Measurements from ENCODE around the gene GNS.
"Not testable (repeated sequence)": the region's sequence is repeated elsewhere in the genome, so short reads cannot be mapped to it uniquely, and the experiment has no call there.

The GNS gene

DNA sequence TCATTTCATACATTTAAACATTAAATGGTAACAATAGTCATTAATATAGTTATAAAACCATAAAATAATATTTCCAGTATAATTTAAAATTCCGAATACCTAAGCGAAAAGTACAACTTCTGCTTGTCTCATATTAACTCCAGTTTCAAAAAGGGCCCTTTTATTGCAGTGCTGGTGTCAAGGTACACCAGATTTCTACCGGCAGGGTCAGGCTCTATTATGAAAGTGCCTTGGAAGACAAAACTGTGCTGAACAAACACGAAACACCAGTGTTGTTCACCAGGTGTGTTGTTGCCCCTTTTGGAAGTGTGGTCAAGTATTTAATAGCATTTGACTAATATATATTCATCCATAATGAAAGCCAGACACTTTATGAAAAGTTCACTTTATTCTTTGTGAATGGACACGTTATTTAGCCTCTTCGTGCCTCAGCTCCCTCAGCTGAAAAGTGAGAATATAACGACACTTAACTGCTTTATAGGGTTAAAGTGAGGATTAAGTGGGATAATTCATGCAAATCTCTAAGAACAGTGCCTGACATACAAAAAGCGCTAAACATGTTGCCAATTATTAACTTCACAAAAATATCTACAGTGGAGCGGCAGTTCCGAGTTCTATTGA lies 20.3 kb upstream of the GNS start:
- DNase-seq (ENCODE audit: low read depth in 2 of 2) = no peak

DNA sequence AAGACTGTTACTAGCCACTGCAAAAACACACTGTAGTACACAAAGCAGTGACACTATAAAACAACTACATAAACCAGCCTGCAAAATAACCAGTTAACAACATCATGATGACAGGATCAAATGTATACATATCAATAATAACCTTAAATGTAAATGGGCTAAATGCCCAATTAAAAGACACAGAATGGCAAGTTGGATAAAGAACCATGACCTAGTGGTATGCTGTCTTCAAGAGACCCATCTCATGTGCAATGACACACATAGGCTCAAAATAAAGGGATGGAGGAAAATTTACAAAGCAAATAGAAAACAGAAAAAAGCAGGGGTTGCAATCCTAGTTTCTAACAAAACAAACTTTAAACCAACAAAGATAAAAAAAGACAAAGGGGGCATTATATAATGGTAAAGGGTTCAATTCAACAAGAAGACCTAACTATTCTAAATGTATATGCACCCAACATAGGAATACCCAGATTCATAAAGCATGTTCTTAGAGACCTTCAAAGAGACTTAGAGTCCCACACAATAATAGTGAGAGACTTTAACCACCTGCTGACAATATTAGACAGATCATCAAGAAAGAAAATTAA lies 16.0 kb upstream of the GNS start:
- not testable (repeated sequence) for DNase-seq (ENCODE audit: low read depth in 2 of 2)

DNA sequence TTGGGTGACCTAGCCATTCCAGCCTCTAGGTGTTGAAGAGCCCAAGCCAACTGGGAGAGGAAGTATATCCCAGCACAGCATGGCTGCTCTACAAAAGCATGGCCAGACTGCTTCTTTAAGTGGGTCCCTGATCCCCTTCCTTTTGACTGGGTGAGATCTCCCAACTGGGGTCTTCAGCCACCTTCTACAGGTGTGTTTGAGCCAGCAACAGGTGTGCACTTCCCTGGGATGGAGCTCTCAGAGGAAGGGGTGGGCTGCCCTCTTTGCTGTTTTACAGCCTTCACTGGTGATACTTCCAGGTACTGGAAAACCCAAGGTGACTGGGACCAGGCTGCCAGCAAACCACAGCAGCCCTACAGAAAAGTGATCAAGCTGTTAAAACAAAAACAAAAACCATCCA lies 14.2 kb upstream of the GNS start:
- no peak for DNase-seq (ENCODE audit: low read depth in 2 of 2)

DNA sequence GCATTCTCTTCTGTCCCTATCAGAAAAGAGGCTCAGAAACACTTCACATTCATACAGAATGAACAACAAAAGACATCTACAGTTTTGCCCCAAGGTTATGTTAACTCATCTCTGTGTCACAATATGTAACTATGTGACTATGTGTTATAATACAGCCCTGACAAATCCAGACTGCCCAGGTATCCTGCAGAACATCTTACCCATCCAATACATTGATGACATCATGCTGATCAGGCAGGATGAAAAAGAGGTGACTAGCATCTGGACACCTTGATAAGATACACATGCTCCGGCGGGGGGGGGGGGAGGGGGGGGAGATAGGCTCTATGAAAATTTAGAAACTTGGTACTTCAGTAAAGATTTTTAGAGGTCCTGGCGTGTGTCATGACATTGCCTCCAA lies 8.3 kb upstream of the GNS start:
- DNase-seq (ENCODE audit: low read depth in 2 of 2) = no peak

DNA sequence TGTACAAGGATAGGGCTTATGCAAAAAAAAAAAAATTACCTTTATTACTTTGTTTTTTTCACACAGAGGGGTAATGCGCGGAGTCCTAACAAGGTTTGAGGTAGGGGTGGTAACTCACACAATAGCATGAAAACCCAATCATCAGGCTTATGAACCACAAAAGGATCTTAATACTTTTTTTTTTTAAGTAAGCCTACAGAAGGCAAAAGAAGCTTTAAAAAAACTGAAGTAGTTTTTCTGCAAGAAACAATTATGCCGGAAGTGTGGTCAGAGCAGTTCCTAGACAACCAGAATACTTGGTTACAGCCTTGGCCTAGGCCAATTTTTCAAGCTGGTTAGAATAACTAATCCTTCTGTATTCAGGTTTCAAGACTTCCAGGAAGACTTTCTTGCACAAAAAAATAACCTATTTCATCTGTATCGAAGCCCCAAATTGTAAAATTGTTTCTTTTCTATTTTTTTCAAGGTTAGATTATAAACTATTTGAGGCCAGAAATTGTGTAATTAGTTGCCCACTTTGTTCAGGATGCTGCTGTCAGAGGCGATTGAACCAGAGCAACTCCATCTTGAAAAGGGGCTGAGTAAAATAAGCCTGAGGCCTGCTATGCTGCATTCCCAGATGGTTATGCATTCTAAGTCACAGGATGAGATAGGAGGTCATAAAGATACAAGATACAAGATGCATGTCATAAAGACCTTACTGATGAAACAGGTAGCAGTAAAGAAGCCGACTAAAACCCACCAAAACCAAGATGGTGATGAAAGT lies 1.8 kb upstream of the GNS start:
- no peak for DNase-seq (ENCODE audit: low read depth in 2 of 2)

DNA sequence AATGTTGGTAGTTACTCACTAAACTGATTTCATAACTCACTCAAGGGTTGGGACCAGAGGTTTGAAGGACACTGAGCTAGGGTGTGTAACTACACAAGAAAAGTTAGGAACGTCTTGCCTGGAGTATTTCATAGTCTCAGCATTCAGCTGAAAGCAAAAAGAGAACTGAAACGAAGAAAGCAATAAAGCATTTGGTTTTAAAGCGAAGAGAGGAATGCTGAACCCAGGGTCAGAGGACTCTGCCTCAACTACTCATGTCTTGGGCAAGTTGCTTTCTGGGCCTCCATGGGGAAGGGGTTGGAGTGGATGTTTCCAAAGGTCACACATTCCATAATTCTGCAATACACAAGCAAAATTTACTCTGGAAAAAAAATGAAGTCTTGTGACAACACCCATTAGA lies 1.4 kb downstream of the GNS start:
- no peak for DNase-seq (ENCODE audit: low read depth in 2 of 2)

DNA sequence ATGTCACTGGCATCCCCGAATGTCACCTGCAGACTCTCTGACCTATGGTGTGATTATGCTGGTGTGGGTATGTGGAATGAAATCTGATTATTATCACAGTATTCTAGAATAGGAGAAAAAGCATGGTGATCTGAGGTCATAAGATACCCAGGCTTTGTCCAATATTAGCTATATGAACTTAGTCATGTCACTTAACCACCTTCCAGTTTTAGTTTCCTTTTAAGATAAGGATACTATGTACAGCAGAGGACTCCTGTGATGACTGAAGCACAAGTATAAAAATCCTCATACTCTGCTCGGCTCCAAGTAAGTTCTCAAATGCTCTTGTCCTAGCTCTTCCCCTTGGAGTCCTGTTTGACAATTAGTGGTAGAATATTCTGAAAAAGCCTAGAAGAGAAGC lies 2.8 kb downstream of the GNS start:
- no peak for DNase-seq (ENCODE audit: low read depth in 2 of 2)

DNA sequence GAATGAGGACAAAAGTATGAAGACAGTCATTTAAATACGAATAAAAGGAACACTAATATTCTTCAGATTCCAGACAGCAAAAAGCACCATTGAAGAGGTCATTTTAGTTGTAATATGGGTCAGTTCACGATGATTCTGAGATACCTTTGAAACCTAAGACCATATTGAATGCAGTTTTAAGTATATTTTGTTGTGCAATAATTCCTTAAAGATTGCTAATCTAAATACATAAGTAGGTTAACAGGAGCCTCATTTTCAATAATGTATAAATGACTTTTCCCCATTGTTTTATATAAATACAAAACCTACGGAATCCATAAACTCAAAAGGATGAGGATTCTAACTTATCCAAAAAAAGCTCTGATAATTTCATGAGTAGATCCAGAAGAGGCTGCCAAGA lies 5.8 kb downstream of the GNS start:
- no peak for DNase-seq (ENCODE audit: low read depth in 2 of 2)

DNA sequence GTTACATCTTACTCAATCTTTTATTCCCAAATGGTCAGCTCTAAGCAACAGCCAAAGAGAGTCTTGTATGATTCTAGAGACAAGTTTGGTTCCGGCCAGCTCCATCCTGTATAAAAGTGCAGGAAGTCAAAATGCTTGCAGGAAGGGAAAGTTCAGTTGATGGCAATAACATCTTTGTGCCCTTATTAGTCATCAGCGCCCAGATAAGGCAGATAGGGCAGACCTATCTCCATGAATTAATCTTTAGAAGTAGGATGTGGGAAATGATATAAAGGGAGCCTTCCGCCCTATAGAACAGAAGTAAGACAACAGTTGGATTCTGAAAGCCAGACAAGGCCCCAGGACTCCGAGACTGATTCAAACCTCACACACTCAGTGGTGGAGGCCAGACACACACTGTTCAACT lies 6.4 kb downstream of the GNS start:
- no peak for DNase-seq (ENCODE audit: low read depth in 2 of 2)

DNA sequence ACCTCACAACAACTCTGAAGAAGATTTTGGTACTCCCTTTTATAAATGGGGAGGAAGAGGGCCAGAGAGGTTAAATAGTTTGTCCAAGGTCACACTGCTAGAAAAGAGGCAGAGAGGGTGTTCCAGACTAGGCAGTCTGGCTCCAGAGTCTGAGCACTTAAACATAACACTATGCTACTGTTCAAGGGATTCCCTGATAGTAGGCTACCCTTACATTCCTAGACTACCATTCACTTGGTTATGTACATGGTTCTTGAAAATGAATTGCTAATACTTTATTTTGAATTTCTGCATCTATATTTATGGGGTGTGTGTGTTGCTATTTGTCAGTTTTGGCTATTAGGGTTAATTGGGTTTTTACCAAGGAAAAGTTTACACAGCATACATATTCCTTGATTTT lies 7.2 kb downstream of the GNS start:
- DNase-seq (ENCODE audit: low read depth in 2 of 2) = no peak

DNA sequence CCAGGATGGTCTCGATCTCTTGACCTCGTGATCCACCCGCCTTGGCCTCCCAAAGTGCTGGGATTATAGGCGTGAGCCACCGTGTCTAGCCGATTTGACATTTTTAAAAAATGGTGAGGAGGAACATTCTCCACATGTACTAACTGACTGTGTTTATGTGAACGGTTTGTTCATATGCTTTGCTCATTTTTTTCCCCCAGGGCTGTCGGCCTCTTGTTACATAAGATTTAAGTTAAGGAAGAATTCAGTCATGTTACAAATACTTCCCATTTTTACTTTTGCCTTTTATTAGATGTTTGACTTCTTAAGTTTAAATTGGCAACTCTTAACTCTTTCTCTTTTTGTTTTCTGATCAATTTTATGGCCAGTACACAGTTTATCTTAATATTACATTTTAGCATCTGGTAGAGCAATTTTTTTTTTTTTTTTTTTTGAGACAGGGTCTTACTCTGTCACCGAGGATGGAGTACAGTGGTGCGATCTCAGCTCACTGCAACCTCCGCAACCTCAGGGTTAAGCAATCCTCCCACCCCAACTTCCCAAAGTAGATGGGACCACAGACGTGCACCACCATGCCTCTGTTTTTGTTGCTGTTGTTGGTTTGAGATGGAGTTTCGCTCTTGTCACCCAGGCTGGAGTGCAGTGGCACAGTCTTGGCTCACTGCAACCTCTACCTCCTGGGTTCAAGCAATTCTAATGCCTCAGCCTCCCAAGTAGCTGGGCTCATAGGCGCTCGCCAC lies 9.6 kb downstream of the GNS start:
- no peak for DNase-seq (ENCODE audit: low read depth in 2 of 2)

DNA sequence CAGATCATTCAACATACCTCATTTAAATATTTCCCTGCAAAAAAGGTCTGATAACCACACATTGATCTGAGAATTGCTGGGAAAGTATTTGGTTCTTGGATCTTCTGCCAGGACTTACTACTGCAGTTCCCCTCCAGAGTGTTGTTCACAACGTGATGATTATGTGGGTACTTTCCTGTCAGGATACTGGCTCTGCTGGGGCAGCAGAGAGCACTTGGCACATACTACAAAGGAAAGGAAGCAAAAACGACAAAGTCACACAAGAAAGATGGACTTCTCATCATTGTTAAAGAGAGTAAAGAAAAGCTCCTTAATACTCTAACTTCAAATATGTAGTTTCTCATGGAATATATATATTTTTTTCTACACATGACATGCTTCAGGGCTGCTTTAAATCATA lies 11.5 kb downstream of the GNS start:
- DNase-seq (ENCODE audit: low read depth in 2 of 2) = no peak

DNA sequence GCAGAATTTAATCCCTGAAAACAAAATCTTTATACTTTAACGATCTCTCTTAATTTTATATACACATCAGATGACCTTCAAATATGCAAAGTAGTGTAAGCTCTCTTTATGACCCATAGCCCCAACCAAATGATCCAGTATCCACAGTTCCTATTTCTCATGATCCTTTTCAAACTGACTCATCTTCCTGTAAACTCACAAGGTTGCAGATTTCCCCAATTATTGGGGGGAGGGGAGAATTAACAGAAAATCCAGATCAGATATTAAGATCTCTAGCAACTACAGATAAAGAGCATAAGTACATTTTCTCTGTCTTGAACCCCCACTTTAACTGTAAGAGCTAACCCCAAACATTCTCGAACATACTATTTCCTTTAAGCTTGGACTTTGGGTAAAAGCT lies 12.5 kb downstream of the GNS start:
- no peak for DNase-seq (ENCODE audit: low read depth in 2 of 2)

DNA sequence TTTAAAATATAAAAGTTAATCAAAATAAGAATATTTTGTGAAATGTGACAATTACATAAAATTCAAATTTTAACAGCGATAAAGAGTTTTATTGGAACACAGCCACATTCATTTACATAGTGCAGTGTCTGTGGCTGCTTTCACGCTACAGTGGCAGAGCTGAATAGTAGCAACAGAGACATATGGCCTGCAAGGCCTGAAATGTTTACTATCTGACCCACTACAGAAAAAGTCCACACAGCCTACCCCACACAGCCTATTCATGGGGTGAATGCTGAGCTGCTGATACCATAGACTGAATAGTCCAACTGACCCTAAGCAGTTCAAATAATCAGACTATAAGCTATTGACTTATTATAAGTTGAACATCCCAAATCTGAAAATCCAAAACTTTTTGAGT lies 13.2 kb downstream of the GNS start:
- DNase-seq (ENCODE audit: low read depth in 2 of 2) = no peak

DNA sequence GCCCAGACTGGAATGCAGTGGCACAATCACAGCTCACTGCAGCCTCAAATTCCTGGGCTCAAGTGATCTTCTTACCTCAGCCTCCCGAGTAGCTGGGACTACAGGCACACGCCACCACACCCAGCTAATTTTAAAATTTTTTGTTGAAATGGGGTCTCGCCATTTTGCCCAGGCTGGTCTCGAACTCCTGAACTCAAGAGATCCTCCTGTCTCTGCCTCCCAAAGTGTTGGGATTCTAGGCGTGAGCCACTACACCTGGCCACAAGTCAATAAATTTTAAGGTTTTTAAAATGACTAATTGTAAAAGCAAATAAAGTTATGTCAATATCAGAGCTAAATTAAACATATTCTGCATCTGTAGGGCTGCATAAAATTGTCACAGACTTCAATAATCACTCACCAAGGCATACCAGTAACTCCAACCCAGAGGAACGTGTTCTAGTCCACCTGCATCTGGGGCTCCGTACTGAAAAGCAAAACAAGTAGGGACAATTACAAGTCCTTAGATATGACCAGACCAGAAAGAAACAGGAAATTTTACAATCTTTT lies 13.9 kb downstream of the GNS start:
- DNase-seq (ENCODE audit: low read depth in 2 of 2) = no peak

DNA sequence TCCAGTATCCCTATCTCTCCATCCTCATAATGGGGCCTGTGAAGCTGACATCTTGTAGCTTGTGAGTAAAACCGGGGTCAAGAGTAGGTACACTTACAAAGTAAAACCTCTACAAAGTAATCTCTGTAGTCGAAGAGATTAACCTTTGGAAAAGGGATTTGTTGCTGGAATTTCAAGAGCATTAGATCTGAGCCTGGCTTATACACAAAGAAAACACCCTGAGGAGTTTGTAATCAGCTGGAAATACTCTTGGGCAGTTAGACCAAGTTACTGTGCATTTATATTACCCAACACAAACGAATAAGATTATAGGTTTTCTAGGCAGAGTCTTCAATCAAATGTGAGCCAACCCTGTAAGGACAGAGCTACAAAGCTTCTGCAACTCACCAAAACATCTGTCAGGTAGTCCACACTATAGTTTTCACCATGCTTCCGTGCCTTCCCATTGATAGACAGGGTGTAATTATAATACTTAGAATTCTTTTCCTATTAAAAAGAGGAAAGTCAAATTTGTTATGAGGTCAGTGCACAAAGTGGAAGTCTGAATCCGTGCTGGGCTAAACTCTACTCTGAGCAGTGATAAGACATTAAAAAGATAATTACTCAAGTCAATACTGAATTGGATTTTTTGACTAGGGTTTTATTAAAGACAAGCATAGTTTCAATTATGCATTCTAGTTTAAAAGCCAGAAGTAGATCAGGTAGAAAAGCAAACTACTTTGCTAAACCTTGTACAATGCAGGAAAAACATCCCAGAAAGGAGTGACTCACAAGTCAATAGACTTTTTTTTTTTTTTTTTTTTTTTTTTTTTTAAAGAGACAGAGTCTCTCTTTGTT lies 14.6 kb downstream of the GNS start:
- DNase-seq (ENCODE audit: low read depth in 2 of 2) = no peak

DNA sequence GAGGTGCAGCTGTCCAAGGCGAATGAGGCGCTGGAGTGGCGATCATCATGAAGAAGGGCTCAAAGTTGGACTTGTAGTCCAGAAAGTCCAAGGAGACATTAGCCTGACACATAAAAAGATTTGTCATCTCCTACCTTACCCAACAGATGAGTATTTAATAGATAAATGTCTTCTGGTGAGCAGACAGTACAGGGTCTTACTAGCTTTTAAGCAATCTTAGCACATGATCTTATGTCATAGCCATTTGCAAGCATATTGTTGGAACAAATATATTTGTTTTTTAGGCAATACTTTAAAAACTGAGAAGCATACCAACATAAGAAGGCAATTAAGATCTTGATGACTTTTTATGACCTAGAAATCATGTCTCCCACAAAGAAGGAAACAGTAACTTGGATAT lies 16.0 kb downstream of the GNS start:
- no peak for DNase-seq (ENCODE audit: low read depth in 2 of 2)

DNA sequence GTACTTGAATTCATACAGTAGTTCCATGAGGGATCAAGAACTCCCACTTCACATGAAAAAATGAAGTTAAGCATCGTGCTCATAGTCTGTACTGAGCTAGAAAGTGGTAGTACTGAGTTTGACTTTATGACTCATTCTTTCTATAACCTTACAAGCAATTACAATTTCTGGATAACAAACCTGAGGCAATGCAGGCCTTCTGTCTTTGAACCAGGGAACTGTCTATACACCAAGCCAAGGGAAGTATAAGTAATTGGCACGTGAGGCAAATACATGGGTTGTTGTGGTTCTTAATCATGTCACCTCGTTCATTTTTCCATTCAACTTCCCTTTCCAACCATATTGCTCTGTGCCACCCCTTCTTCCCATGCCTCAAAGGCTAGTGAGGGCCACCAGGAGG lies 16.8 kb downstream of the GNS start:
- DNase-seq (ENCODE audit: low read depth in 2 of 2) = no peak

DNA sequence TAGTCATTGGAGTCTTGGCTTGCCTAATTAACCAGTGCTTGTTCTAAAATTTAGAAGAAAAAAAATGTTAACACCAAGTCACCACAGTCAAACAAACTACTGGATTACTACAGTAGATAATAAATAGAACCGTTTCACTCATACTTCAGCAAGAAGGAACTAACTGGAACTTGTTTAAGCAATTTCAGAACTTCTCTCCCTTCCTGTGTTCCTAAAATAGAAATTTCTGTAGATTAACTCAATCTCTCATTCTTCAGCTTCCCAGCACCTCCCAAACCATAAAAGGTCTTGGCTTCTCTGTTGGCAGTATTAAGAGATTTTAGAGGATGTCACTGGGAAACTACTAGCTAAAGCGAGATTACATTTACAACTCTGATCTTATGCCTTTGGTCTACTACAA lies 18.6 kb downstream of the GNS start:
- DNase-seq (ENCODE audit: low read depth in 2 of 2) = no peak

DNA sequence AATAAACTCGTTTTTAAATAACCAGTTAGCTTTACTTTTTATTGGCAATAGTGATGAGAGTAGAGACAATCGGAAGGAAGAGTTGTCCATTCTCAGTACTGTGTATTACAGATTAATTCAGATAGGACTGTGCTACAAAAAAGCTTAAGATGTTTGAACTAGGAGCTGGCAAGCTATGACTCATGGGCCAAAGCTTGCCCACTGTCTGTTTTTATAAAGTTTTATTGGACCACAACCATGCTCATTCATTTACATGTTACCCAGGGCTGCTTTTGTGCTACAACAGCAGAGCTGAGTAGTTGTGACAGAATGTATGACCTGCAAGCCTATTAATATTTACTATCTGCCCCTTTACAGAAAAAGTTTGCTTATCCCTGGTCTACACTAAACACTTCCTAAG lies 19.4 kb downstream of the GNS start:
- DNase-seq (ENCODE audit: low read depth in 2 of 2) = no peak

DNA sequence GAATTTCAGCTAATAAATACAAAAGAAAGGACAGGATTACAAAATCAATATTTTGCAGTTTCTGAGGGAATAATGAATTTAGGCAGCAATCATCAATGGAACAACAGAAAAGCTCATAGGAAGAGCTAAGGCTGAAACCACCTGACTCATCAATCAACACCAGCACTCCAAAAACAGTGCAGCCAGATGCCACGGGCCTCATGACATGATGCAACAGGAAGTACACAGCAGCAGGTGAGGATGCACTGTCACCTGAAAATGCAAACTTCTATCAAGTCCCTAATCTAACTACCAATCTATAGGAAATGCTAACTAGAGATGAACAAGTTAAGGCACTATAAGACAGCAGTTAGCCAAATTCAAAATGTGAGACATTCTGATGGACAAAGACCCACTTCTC lies 21.7 kb downstream of the GNS start:
- no peak for DNase-seq (ENCODE audit: low read depth in 2 of 2)

DNA sequence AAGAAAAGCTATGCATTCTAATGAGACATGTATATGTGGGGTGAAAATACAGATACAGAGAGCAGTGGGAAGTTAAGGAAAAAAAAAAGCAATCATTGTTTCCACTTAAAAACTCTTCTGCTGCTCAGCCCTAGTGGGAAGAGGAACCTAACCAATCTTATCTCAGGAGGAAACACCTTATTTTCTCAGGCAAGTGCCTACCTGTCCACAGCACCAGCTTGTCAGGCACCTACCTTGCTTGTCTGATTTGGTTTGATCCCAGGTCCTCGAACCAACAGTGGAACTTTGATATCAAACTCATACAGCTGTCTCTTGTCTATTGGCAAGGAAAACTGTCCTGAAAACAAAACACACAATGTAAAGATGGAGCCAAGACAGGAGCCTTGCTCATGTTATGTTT lies 22.4 kb downstream of the GNS start:
- DNase-seq (ENCODE audit: low read depth in 2 of 2) = no peak
